ENCODE data around the gene IQSEC2. TPM values are rescaled to one million over a fixed set of nuclear protein-coding genes. Genes with fewer than 3 reads are reported as not detected.

The IQSEC2 gene
- total RNA-seq (11.3 TPM), polyA plus RNA-seq (ENCODE audit: insufficient read depth in 1 of 8, insufficient read length in 8 of 8, low replicate concordance in 1 of 8) (10 to 100 TPM in 7 of 8 donors, 1 to 10 TPM in 1; 8.7 to 19.9 (median 16.0) TPM)
- long read RNA-seq, donor 1, partial matches to known transcripts = 0 of 4 reads
- long read RNA-seq, donor 1, other reads (novel, unspliced or antisense) = 0 of 4 reads
- long read RNA-seq, donor 2 = 0 reads
- long read RNA-seq, donor 3, transcript IQSEC2-210 (3 exons, 936 nt) = major isoform, 5 of 7 reads
- long read RNA-seq, donor 3, partial matches to known transcripts = 0 of 7 reads
- long read RNA-seq, donor 3, other reads (novel, unspliced or antisense) = 0 of 7 reads
- long read RNA-seq, donor 4, transcript IQSEC2-210 (3 exons, 936 nt) = major isoform, 6 of 6 reads
- long read RNA-seq, donor 4, partial matches to known transcripts = 0 of 6 reads
- long read RNA-seq, donor 4, other reads (novel, unspliced or antisense) = 0 of 6 reads
- long read RNA-seq, donor 5, transcript IQSEC2-210 (3 exons, 936 nt) = major isoform, 5 of 7 reads
- long read RNA-seq, donor 5, partial matches to known transcripts = 0 of 7 reads
- long read RNA-seq, donor 5, other reads (novel, unspliced or antisense) = 0 of 7 reads
- long read RNA-seq, donor 6, transcript IQSEC2-210 (3 exons, 936 nt) = major isoform, 14 of 16 reads
- long read RNA-seq, donor 6, partial matches to known transcripts = 0 of 16 reads
- long read RNA-seq, donor 6, other reads (novel, unspliced or antisense) = 0 of 16 reads
- long read RNA-seq, donor 7, transcript IQSEC2-210 (3 exons, 936 nt) = major isoform, 7 of 8 reads
- long read RNA-seq, donor 7, partial matches to known transcripts = 0 of 8 reads
- long read RNA-seq, donor 7, other reads (novel, unspliced or antisense) = 0 of 8 reads
- long read RNA-seq, donor 8, partial matches to known transcripts = 0 of 4 reads
- long read RNA-seq, donor 8, other reads (novel, unspliced or antisense) = 0 of 4 reads
- long read RNA-seq, donor 9, partial matches to known transcripts = 0 of 3 reads
- long read RNA-seq, donor 9, other reads (novel, unspliced or antisense) = 0 of 3 reads
- long read RNA-seq, donor 10, transcript IQSEC2-210 (3 exons, 936 nt) = major isoform, 5 of 7 reads
- long read RNA-seq, donor 10, partial matches to known transcripts = 0 of 7 reads
- long read RNA-seq, donor 10, other reads (novel, unspliced or antisense) = 0 of 7 reads
- long read RNA-seq, donor 11, transcript IQSEC2-210 (3 exons, 936 nt) = major isoform, 7 of 7 reads
- long read RNA-seq, donor 11, partial matches to known transcripts = 0 of 7 reads
- long read RNA-seq, donor 11, other reads (novel, unspliced or antisense) = 0 of 7 reads

GRCh38 chrX:53281321-53281822 is at the start of gene IQSEC2:
IQSEC2 (minus strand) TSS chrX:53281584.
- H3K4me3 ChIP-seq (ENCODE audit: low read length) = peak within 1 kb of the TSS; percentile 33
- peak within 1 kb of the TSS; percentile 85 for H3K27ac ChIP-seq (ENCODE audit: low read length)
- H3K36me3 ChIP-seq (ENCODE audit: control insufficient read depth, insufficient read depth, low read length) = no peaks in the 10 kb centered on the region
- no peaks in the 10 kb centered on the region for H3K9me3 ChIP-seq (replicated peaks; ENCODE audit: control insufficient read depth, low read depth, low read length)
- peak; percentile 96 for DNase-seq
- WGBS (ENCODE audit: insufficient coverage) = 4% methylated on average over 5 of the region's 9 CpGs
- H3K4me1 ChIP-seq (ENCODE audit: control insufficient read depth, insufficient read depth, low read length) = peaks cover 32% of the 10 kb centered on the region
- H3K27me3 ChIP-seq (ENCODE audit: control insufficient read depth, insufficient read depth, low read length) = peaks cover 60% of the 10 kb centered on the region

DNA sequence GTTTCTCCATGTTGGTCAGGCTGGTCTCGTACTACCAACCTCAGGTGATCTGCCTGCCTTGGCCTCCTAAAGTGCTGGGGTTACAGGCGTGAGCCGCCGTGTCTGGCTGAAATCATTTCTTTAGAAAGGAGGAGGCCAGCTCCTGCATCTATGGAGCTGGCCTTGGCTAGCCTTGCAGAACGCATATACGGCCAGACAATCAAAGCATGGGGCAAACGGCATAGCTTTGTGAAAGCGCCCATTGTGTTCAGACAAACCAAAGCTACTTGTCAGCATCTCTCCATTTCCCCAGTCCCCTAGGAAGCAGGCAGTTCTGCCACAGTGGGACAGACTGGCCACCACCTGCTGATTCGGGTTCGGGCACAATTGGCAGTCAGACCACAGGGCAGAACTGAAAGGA is 48.9 kb upstream of the IQSEC2 start:
- Histone ChIP-seq H3K27ac (ENCODE audit: low read length) (no peak overlapping the region), H3K27me3 (ENCODE audit: control insufficient read depth, insufficient read depth, low read length) (peaks cover 66% of the 10 kb centered on the region), H3K4me3 (ENCODE audit: low read length) (no peak overlapping the region), H3K36me3 (ENCODE audit: control insufficient read depth, insufficient read depth, low read length) (no peaks in the 10 kb centered on the region), H3K9me3 (replicated peaks; ENCODE audit: control insufficient read depth, low read depth, low read length) (no peaks in the 10 kb centered on the region), H3K4me1 (ENCODE audit: control insufficient read depth, insufficient read depth, low read length) (no peaks in the 10 kb centered on the region)
- WGBS (ENCODE audit: insufficient coverage) = 74% methylated on average over 9 of the region's 10 CpGs
- DNase-seq = no peak

DNA sequence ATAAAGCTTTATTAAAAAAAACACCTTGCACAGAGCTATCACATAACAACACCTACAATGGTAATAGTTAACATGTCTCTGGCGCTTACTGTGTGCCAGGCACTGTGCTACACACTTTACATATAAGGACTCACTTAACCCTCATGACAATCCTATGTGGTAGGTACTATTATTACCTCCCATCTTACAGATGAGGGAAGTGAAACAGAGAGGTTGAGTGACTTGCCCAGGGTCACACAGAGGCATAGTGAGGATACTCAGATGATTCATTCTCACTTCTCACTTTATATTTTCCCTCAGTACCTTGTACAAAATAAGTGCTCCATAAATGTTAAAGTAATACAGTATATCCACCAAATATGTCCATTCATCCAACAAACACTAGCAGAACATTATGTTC is 43.4 kb upstream of the IQSEC2 start:
- H3K36me3 ChIP-seq (ENCODE audit: control insufficient read depth, insufficient read depth, low read length) = no peaks in the 10 kb centered on the region
- H3K4me1 ChIP-seq (ENCODE audit: control insufficient read depth, insufficient read depth, low read length) = no peaks in the 10 kb centered on the region
- no peaks in the 10 kb centered on the region for H3K9me3 ChIP-seq (replicated peaks; ENCODE audit: control insufficient read depth, low read depth, low read length)
- DNase-seq = no peak
- H3K27me3 ChIP-seq (ENCODE audit: control insufficient read depth, insufficient read depth, low read length) = peaks cover 65% of the 10 kb centered on the region
- no peak overlapping the region for H3K27ac ChIP-seq (ENCODE audit: low read length)
- no CpG with 5 or more reads among the region's 1 CpG for WGBS (ENCODE audit: insufficient coverage)
- no peak overlapping the region for H3K4me3 ChIP-seq (ENCODE audit: low read length)

GRCh38 chrX:53324085-53324484 is 42.7 kb upstream of the IQSEC2 start:
- Histone ChIP-seq H3K4me1 (ENCODE audit: control insufficient read depth, insufficient read depth, low read length) (peaks cover 4% of the 10 kb centered on the region), H3K4me3 (ENCODE audit: low read length) (no peak overlapping the region), H3K36me3 (ENCODE audit: control insufficient read depth, insufficient read depth, low read length) (no peaks in the 10 kb centered on the region), H3K9me3 (replicated peaks; ENCODE audit: control insufficient read depth, low read depth, low read length) (no peaks in the 10 kb centered on the region), H3K27me3 (ENCODE audit: control insufficient read depth, insufficient read depth, low read length) (peaks cover 65% of the 10 kb centered on the region), H3K27ac (ENCODE audit: low read length) (no peak overlapping the region)
- WGBS (ENCODE audit: insufficient coverage) = no CpG with 5 or more reads among the region's 2 CpGs
- no peak for DNase-seq

DNA sequence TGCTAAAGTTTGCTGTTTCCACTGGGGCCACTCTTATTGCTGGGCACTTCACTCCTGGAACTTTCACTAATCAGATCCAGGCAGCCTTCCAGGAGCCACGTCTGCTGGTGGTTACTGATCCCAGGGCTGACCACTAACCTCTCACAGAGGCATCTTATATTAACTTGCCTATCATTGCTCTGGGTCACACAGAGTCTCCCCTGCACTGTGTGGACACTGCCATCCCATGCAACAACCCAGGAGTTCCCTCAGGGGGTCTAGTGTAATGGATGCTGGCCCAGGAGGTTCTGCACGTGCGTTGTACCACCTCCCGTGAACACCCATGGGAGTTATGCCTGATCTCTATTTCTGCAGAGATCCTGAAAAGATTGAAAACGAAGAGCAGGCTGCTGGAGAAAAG is 41.8 kb upstream of the IQSEC2 start:
- Histone ChIP-seq H3K27ac (ENCODE audit: low read length) (no peak overlapping the region), H3K36me3 (ENCODE audit: control insufficient read depth, insufficient read depth, low read length) (no peaks in the 10 kb centered on the region), H3K4me3 (ENCODE audit: low read length) (no peak overlapping the region), H3K4me1 (ENCODE audit: control insufficient read depth, insufficient read depth, low read length) (peaks cover 4% of the 10 kb centered on the region), H3K27me3 (ENCODE audit: control insufficient read depth, insufficient read depth, low read length) (peaks cover 66% of the 10 kb centered on the region), H3K9me3 (replicated peaks; ENCODE audit: control insufficient read depth, low read depth, low read length) (no peaks in the 10 kb centered on the region)
- DNase-seq = no peak
- 36% methylated on average over 4 of the region's 5 CpGs for WGBS (ENCODE audit: insufficient coverage)

GRCh38 chrX:53321943-53322497 is 40.6 kb upstream of the IQSEC2 start:
- no peak for DNase-seq
- Histone ChIP-seq H3K27me3 (ENCODE audit: control insufficient read depth, insufficient read depth, low read length) (peaks cover 73% of the 10 kb centered on the region), H3K36me3 (ENCODE audit: control insufficient read depth, insufficient read depth, low read length) (no peaks in the 10 kb centered on the region), H3K4me3 (ENCODE audit: low read length) (no peak overlapping the region), H3K9me3 (replicated peaks; ENCODE audit: control insufficient read depth, low read depth, low read length) (no peaks in the 10 kb centered on the region), H3K4me1 (ENCODE audit: control insufficient read depth, insufficient read depth, low read length) (peaks cover 4% of the 10 kb centered on the region), H3K27ac (ENCODE audit: low read length) (no peak overlapping the region)
- WGBS (ENCODE audit: insufficient coverage) = 30% methylated on average over 5 of the region's 6 CpGs

- no peaks in the 10 kb centered on the region for H3K36me3 ChIP-seq (ENCODE audit: control insufficient read depth, insufficient read depth, low read length)
- peaks cover 75% of the 10 kb centered on the region for H3K27me3 ChIP-seq (ENCODE audit: control insufficient read depth, insufficient read depth, low read length)
- H3K4me3 ChIP-seq (ENCODE audit: low read length) = peak overlapping the region; percentile 52
- 11% methylated on average over 30 of the region's 56 CpGs for WGBS (ENCODE audit: insufficient coverage)
- DNase-seq = peak; percentile 27
- H3K4me1 ChIP-seq (ENCODE audit: control insufficient read depth, insufficient read depth, low read length) = peaks cover 4% of the 10 kb centered on the region
- H3K9me3 ChIP-seq (replicated peaks; ENCODE audit: control insufficient read depth, low read depth, low read length) = no peaks in the 10 kb centered on the region
- H3K27ac ChIP-seq (ENCODE audit: low read length) = no peak overlapping the region
Measured at GRCh38 chrX:53321230-53321942, 40.0 kb upstream of the IQSEC2 start.

DNA sequence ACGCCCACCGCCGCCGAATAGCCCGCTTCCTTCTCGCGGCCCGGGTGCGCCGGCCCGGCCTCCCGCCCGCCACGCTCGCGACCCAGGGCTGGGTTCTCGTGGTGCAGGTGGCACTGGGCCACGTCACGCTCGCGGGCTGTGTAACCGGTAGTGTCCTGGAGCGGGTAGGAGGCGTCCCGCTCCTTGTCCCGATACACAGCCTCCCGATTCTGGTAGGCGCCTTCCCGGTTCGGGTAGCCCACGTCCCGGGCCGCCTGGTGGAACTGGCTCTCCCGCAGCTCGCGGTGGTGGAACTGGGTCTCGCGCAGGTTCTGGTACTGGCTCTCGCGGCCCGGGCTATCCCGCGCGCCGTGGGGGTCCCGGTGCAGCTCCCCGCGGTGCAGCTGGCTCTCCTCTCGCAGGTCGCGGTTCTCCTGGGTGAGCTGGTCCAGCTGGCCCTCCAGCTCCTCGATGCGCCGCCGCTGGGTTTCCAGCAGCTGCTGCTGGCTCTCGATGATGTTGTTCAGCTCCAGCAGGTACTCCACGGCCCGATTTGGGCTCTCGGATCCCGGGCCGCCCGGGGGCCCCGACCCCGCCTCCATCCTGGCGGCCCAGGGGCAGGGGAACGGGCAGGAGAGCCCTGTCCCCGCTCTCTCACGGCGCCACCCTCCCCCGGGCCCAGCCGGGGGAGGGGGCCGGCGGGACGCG is 39.3 kb upstream of the IQSEC2 start:
- Histone ChIP-seq H3K4me3 (ENCODE audit: low read length) (peak overlapping the region; percentile 52), H3K4me1 (ENCODE audit: control insufficient read depth, insufficient read depth, low read length) (peaks cover 4% of the 10 kb centered on the region), H3K9me3 (replicated peaks; ENCODE audit: control insufficient read depth, low read depth, low read length) (no peaks in the 10 kb centered on the region), H3K36me3 (ENCODE audit: control insufficient read depth, insufficient read depth, low read length) (no peaks in the 10 kb centered on the region), H3K27ac (ENCODE audit: low read length) (no peak overlapping the region), H3K27me3 (ENCODE audit: control insufficient read depth, insufficient read depth, low read length) (peaks cover 72% of the 10 kb centered on the region)
- no peak for DNase-seq
- WGBS (ENCODE audit: insufficient coverage) = 3% methylated on average over 75 of the region's 75 CpGs

Measured in muscle of leg (tissue), 16 donors.